Right lobe of liver (tissue), 6 donors: ENCODE results near the gene CPED1. TPM values are rescaled to one million over a fixed set of nuclear protein-coding genes. Genes with fewer than 3 reads are reported as not detected.

Experiments
- ATAC-seq, 4 donors: fragments of 200-7000 bp; cut with Tn5 transposase; one replicate each; pipeline ENCODE4 v1.9.1; 2020; ENCODE audit warnings: mild to moderate bottlenecking in 4 of 4, moderate library complexity in 4 of 4
- DNase-seq, 3 donors: peaks; one replicate each; pipeline ENCODE4 v3.0.0-alpha.2; 2020
- H3K27ac ChIP-seq, 3 donors: fragments of 200-600 bp; one replicate each; pipeline ENCODE4 v1.8.0; 2022
- H3K27me3 ChIP-seq, 2 donors: fragments of 200-600 bp; one replicate each; pipeline ENCODE4 v1.8.0; 2022
- H3K36me3 ChIP-seq, 4 donors: fragments of 200-600 bp; sonication (generic) in 1 of 4; one replicate each; pipeline versions ENCODE4 v1.5.1 to v1.8.0; 2017 to 2022; ENCODE audit warnings: control low read depth in 1 of 4
- H3K4me1 ChIP-seq, 4 donors: fragments of 200-600 bp; sonication (generic) in 1 of 4; one replicate each; pipeline versions ENCODE4 v1.5.1 to v1.8.0; 2017 to 2022; ENCODE audit warnings: control low read depth in 1 of 4
- H3K4me3 ChIP-seq, 3 donors: fragments of 200-600 bp; one replicate each; pipeline ENCODE4 v1.8.0; 2022
- H3K9me3 ChIP-seq, 4 donors: fragments of 200-600 bp; sonication (generic) in 1 of 4; one replicate each; pipeline versions ENCODE4 v1.5.1 to v1.8.0; 2017 to 2022; ENCODE audit warnings: control low read depth in 1 of 4
- CTCF ChIP-seq, 4 donors: fragments of 200-600 bp in 3 of 4; fragments of 450-650 bp in 1 of 4; IDR thresholded peaks; one replicate each; pipeline versions ENCODE4 v1.5.1 to v1.8.0; 2016 to 2022; ENCODE audit warnings: antibody characterized with exemption in 4 of 4, mild to moderate bottlenecking in 2 of 4
- POLR2A ChIP-seq: fragments of 450-650 bp; IDR thresholded peaks from one replicate; pipeline ENCODE4 v1.6.1; 2017; ENCODE audit warnings: antibody characterized with exemption, mild to moderate bottlenecking
- WGBS: methylation state at CpG from one replicate; pipeline ENCODE4 v1.1.6; 2018; ENCODE audit warnings: low coverage, low lambda C conversion rate; ENCODE audit not compliant: insufficient coverage; ENCODE audit errors: missing lambda C conversion rate; 5-methylcytosine and 5-hydroxymethylcytosine counted together
- intact Hi-C, 2 donors: fragments of 100-400 bp; cut with DNase I; formaldehyde crosslinking; loops; one replicate each; pipeline versions ENCODE4 v1.11.2 to v1.14.1; 2022
- total RNA-seq, 6 experiments: library from RNA; depleted of rRNA in 2 of 6; stranded (reverse); fragments of >200 nt in 2 of 6; fragmentation: NEBNext Ultra II Directional in 3 of 6; extraction: Animal tissue kit (Norgen Biotek cat#: 25700) in 3 of 6; gene quantifications; one replicate each; pipeline versions ENCODE4 v1.1.0 to v1.2.4, GENCODE V29; 2016 to 2023
- donor health status: DM: no; HTN: yes; CAD: no.
- donor health status: DM: no; HTN: no; CAD: no.
- donor health status: DM: no; HTN: no; CAD: no.
- donor health status: DM: no; HTN: yes; CAD: no.
- donor health status: DM: no; HTN: yes; CAD: no.

CPED1 gene
- total RNA-seq, 6 experiments from 2014 or later: 24.3 to 45.8 (median 34.9) TPM

- no peak overlapping the region for H3K4me3 ChIP-seq
- 65% methylated on average over 4 of the region's 4 CpGs for WGBS
- peak overlapping the region in 2 of 3 donors; percentile 23 to 29 for H3K27ac ChIP-seq
- no peaks in the 10 kb centered on the region for H3K9me3 ChIP-seq
- no peak for ATAC-seq
- no peak for DNase-seq
- H3K36me3 ChIP-seq: peaks cover 0 to 2% (median 0%) of the 10 kb centered on the region in 4 donors
- TF ChIP-seq POLR2A: no peak
- no peak for TF ChIP-seq CTCF (IDR thresholded peaks at IDR 0.05)
- no peaks in the 10 kb centered on the region for H3K27me3 ChIP-seq
- intact Hi-C loops: no loop called here
- H3K4me1 ChIP-seq: peaks cover 0 to 40% (median 14%) of the 10 kb centered on the region in 4 donors
Measured at GRCh38 chr7:121005996-121006584, 17.6 kb downstream of the CPED1 start.

- peaks cover 0 to 2% (median 0%) of the 10 kb centered on the region in 4 donors for H3K36me3 ChIP-seq
- WGBS: 25% methylated on average over 6 of the region's 6 CpGs
- no peaks in the 10 kb centered on the region for H3K27me3 ChIP-seq
- TF ChIP-seq POLR2A (no peak), CTCF (IDR thresholded peaks at IDR 0.05) (no peak)
- peak; percentile 20 to 57 (median 28) for ATAC-seq
- H3K9me3 ChIP-seq: no peaks in the 10 kb centered on the region
- H3K4me3 ChIP-seq: no peak overlapping the region
- H3K4me1 ChIP-seq: peaks cover 0 to 34% (median 11%) of the 10 kb centered on the region in 4 donors
- intact Hi-C loops: no loop called here
- H3K27ac ChIP-seq: peak overlapping the region in 2 of 3 donors; percentile 23 to 29
- DNase-seq: no peak
Measured at GRCh38 chr7:121006711-121007315, 18.3 kb downstream of the CPED1 start.

- H3K36me3 ChIP-seq: peaks cover 0 to 2% (median 0%) of the 10 kb centered on the region in 4 donors
- intact Hi-C loops: no loop called here
- H3K27me3 ChIP-seq: no peaks in the 10 kb centered on the region
- H3K9me3 ChIP-seq: no peaks in the 10 kb centered on the region
- DNase-seq (no peak), ATAC-seq (no peak)
- H3K4me3 ChIP-seq: no peak overlapping the region
- no peak overlapping the region for H3K27ac ChIP-seq
- H3K4me1 ChIP-seq: peaks cover 0 to 14% (median 2%) of the 10 kb centered on the region in 4 donors
- 80% methylated on average over 1 of the region's 2 CpGs for WGBS
- no peak for TF ChIP-seq CTCF (IDR thresholded peaks at IDR 0.05)
- no peak for TF ChIP-seq POLR2A
Measured at GRCh38 chr7:121008816-121009215, 20.3 kb downstream of the CPED1 start.

GRCh38 chr7:121011401-121011800, 22.9 kb downstream of the CPED1 start:
- ATAC-seq: no peak

More at GRCh38 chr7:121011401-121011800, 22.9 kb downstream of the CPED1 start:
- no peak for DNase-seq
- TF ChIP-seq CTCF (IDR thresholded peaks at IDR 0.05) (no peak), POLR2A (no peak)
- intact Hi-C loops: no loop called here
- H3K27ac ChIP-seq: no peak overlapping the region
- H3K27me3 ChIP-seq: no peaks in the 10 kb centered on the region
- peaks cover 0 to 4% (median 0%) of the 10 kb centered on the region in 4 donors for H3K4me1 ChIP-seq
- WGBS: 100% methylated on average over 1 of the region's 1 CpG
- H3K36me3 ChIP-seq: peaks cover 0 to 2% (median 0%) of the 10 kb centered on the region in 4 donors
- H3K9me3 ChIP-seq: no peaks in the 10 kb centered on the region
- no peak overlapping the region for H3K4me3 ChIP-seq
